Endothelial cell (in vitro differentiated cells): ENCODE results near the gene SGMS1. TPM values are rescaled to one million over a fixed set of nuclear protein-coding genes. Genes with fewer than 3 reads are reported as not detected.
"Not testable (repeated sequence)": the region's sequence is repeated elsewhere in the genome, so short reads cannot be mapped to it uniquely, and the experiment has no call there.

Source experiments
- DNase-seq: peaks from one replicate; pipeline ENCODE4 v3.0.0; 2021; ENCODE audit warnings: low spot score
- H3K27ac Mint-ChIP-seq: one replicate; pipeline ENCODE4 v1.8.0; 2021; ENCODE audit warnings: mixed read lengths, inconsistent platforms; ENCODE audit not compliant: unreplicated experiment
- H3K27me3 Mint-ChIP-seq: one replicate; pipeline ENCODE4 v1.8.0; 2021; ENCODE audit warnings: mild to moderate bottlenecking, moderate library complexity, mixed read lengths, inconsistent platforms; ENCODE audit not compliant: unreplicated experiment
- H3K36me3 Mint-ChIP-seq: one replicate; pipeline ENCODE4 v1.8.0; 2021; ENCODE audit warnings: mild to moderate bottlenecking, low read depth, mixed read lengths, inconsistent platforms; ENCODE audit not compliant: unreplicated experiment
- H3K4me1 Mint-ChIP-seq: one replicate; pipeline ENCODE4 v1.8.0; 2021; ENCODE audit warnings: mild to moderate bottlenecking, mixed read lengths, inconsistent platforms; ENCODE audit not compliant: unreplicated experiment
- H3K4me3 Mint-ChIP-seq: one replicate; pipeline ENCODE4 v1.8.0; 2021; ENCODE audit warnings: mild to moderate bottlenecking, mixed read lengths, inconsistent platforms; ENCODE audit not compliant: unreplicated experiment
- H3K9me3 Mint-ChIP-seq: one replicate; pipeline ENCODE4 v1.8.0; 2021; ENCODE audit warnings: mixed read lengths, inconsistent platforms; ENCODE audit not compliant: unreplicated experiment
- long read RNA-seq: library from polyadenylated mRNA; unstranded; transcript quantifications from one replicate; pipeline ENCODE4 v2.0.0, GENCODE V29; 2020; ENCODE audit not compliant: unreplicated experiment
- total RNA-seq: library from RNA; stranded (reverse); fragmentation: NEBNext Ultra II Directional; extraction: Animal tissue kit (Norgen Biotek cat#: 25700); gene quantifications from one replicate; pipeline ENCODE4 v1.2.1, GENCODE V29; 2021; ENCODE audit not compliant: unreplicated experiment
- TF ChIP-seq, protein P1 (sequence below): fragments of 200-600 bp; sonication (generic); IDR thresholded peaks from one replicate; pipeline ENCODE4 v1.5.0; 2021; ENCODE audit warnings: antibody characterized with exemption; ENCODE audit not compliant: unreplicated experiment

Gene SGMS1
- total RNA-seq = 12.4 TPM
- long read RNA-seq, partial matches to known transcripts = 3 of 7 reads
- long read RNA-seq, other reads (novel, unspliced or antisense) = 3 of 7 reads

DNA sequence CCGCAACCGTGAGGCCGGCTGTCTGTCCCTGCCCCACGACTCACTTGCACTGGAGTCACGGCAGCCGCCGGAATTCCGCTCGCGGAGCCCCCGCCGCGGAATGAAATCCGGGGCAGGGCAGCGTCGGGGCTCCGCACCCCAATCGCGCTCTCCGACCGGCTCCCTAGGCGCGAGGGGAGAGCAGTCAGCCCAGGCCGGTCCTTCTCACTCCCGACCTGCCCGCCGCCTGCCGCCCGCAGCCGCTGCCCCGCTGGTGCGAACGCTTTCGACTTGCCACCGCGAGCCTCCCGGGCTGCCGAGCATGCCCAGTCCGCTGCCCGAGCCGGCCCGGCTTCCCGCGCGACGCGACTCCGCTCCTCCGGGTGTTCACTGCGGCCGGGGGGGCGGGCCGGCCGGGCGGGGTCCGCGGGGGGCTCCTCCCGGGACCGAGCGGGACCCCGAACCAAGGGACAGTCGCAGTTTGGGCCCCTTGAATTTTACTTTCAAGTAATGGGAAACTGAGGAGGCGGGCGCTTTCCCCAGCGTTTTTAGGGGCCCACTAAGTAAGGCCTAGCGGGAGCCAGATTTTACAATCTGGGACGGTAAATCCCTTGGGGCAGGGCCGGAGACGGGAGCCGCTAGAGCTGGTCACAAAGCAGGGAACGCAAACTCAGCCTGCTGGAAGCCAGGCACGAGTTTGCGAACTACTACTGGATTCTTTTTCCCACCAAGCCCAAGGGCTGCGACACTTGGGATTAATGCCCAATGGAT lies at the start of gene SGMS1:
Gene SGMS1, minus strand, starts transcription at position 294 of the 750 bp plus-strand sequence. CDS start 279,842 bp downstream, outside the sequence.
- Mint-ChIP-seq H3K4me1 (peaks cover 20% of the 10 kb centered on the region), H3K27ac (peak within 1 kb of the TSS; percentile 91), H3K36me3 (no peaks in the 10 kb centered on the region), H3K27me3 (peaks cover 13% of the 10 kb centered on the region), H3K4me3 (peak within 1 kb of the TSS; percentile 95), H3K9me3 (no peaks in the 10 kb centered on the region)
- DNase-seq = peak; percentile 86
- TF ChIP-seq, protein P1, sequence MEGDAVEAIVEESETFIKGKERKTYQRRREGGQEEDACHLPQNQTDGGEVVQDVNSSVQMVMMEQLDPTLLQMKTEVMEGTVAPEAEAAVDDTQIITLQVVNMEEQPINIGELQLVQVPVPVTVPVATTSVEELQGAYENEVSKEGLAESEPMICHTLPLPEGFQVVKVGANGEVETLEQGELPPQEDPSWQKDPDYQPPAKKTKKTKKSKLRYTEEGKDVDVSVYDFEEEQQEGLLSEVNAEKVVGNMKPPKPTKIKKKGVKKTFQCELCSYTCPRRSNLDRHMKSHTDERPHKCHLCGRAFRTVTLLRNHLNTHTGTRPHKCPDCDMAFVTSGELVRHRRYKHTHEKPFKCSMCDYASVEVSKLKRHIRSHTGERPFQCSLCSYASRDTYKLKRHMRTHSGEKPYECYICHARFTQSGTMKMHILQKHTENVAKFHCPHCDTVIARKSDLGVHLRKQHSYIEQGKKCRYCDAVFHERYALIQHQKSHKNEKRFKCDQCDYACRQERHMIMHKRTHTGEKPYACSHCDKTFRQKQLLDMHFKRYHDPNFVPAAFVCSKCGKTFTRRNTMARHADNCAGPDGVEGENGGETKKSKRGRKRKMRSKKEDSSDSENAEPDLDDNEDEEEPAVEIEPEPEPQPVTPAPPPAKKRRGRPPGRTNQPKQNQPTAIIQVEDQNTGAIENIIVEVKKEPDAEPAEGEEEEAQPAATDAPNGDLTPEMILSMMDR = no peak

DNA sequence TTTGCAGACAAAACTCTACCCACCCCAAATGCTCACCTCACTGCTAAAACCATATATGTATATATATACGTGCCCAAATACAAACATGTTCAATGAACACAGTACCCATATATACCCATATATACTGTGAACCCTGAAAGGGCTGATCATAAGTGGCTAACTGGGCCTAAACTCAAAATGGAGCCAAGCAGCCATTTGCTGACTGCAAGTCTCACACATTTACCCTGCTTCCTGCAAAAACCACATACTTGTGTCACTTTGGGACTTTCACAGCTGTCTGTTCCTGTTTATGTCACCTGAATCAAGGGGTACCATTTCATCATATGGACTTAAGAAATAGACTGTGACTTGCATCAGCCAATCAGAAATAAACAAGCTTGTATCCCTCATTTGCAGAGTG lies 48.4 kb upstream of the SGMS1 start:
- not testable (repeated sequence) for H3K27me3 Mint-ChIP-seq, H3K4me1 Mint-ChIP-seq, H3K36me3 Mint-ChIP-seq, H3K9me3 Mint-ChIP-seq, H3K4me3 Mint-ChIP-seq, DNase-seq, H3K27ac Mint-ChIP-seq

DNA sequence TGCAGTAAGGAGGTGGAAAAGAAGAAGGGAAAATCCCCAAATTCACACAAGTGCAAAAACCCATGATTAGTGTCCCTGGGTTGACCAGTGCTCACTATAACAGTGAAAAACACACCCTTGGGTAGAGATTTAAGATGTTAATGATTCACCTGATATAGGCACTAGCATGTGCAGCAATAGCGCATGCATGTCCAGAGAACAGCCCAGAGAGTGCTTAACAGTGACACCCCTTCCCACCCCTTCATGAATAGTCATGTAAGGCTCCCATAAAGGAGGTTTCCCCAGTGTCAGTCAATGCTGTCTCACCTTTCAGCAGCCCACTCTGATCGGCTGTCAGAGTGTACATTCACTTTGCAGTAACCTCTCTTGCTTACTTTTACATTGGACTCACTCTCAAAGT lies 47.9 kb upstream of the SGMS1 start:
- not testable (repeated sequence) for DNase-seq, H3K9me3 Mint-ChIP-seq, H3K36me3 Mint-ChIP-seq, H3K27me3 Mint-ChIP-seq, H3K27ac Mint-ChIP-seq, H3K4me3 Mint-ChIP-seq, H3K4me1 Mint-ChIP-seq

DNA sequence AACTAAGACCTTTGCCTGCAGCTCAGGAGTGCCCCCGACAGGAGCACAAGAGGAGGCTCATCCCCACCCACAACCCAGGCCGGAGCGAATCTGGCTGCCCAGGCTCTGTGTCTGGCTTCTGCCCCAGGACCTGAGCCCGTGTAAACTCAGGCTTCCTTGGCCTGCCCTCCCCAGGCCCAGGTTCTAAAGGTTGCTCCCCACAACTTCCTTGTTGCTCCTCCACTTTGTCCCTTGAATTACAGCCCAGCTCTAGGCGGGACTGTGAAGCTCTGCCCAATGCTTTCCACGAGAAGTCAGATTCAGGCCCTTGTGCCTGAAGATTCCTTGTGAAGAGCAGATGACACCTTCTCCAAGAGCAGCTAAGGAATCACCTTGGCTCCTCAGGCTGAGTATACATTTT lies 46.2 kb upstream of the SGMS1 start:
- not testable (repeated sequence) for H3K36me3 Mint-ChIP-seq, H3K27ac Mint-ChIP-seq, DNase-seq, H3K27me3 Mint-ChIP-seq, H3K4me1 Mint-ChIP-seq, H3K4me3 Mint-ChIP-seq, H3K9me3 Mint-ChIP-seq

DNA sequence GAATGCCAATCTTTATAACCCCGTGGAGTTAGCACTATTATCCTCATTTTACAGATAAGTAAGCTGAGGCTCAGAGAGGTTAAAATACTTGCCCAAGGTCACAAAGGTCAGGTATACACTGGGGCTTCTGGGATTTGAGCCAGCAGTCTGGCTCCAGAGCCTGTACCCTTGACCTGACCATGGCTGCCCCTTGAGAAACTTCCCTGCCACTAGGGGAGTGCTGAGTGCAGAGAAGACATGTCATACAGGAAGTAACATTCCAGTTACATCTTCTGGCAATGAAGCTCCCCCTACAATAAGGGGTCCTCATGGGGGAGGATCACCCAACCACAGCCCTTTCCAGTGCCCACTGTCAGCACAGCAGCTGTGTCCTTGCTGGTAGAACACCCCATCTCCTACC lies 43.6 kb upstream of the SGMS1 start:
- H3K27ac Mint-ChIP-seq, H3K9me3 Mint-ChIP-seq: not testable (repeated sequence)

DNA sequence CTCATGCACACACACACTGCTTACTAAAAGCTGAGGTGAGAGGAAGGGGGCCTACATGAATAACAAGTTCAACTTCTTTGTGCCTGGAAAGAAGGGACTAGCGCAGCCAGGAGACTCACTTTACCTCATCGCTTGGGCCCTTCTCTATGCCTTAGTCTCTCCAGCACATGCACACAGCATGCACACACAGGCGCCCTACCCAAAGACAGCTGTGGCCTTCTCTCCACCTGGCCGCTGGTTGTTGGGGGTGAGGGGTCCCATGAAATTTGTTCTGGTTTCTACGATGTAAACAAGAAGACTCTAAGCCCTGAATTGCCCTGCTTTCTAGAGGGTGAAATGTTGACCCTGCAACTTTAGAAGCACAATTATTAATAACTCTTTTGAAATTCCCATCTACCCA lies 38.7 kb upstream of the SGMS1 start:
- not testable (repeated sequence) for H3K36me3 Mint-ChIP-seq, H3K9me3 Mint-ChIP-seq, H3K4me1 Mint-ChIP-seq, H3K27ac Mint-ChIP-seq, DNase-seq, H3K27me3 Mint-ChIP-seq, H3K4me3 Mint-ChIP-seq

More for the DNA sequence above, 43.6 kb upstream of the SGMS1 start:
- DNase-seq, H3K36me3 Mint-ChIP-seq, H3K4me1 Mint-ChIP-seq, H3K4me3 Mint-ChIP-seq, H3K27me3 Mint-ChIP-seq: not testable (repeated sequence)

DNA sequence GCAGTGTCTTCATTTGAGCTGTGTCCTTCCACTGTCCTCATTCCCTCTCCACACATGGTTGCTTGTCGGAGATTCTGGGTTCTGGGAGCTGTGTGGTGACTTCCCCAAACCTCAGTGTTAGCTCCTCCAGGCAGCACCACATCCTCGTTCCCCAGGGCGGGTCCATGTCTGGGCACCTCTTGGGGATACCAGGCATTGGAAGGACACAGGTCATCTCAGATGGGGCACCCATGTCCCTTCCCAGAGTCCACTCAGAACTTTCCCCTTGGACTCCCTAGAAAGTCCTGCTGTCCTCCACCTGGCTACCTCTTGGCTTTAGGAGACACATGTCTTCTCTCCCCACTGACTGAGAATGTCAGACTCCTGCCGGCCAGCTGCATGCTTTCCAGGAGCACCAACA lies 37.8 kb upstream of the SGMS1 start:
- H3K27me3 Mint-ChIP-seq, H3K4me1 Mint-ChIP-seq, H3K36me3 Mint-ChIP-seq, H3K4me3 Mint-ChIP-seq, H3K9me3 Mint-ChIP-seq, DNase-seq, H3K27ac Mint-ChIP-seq: not testable (repeated sequence)

DNA sequence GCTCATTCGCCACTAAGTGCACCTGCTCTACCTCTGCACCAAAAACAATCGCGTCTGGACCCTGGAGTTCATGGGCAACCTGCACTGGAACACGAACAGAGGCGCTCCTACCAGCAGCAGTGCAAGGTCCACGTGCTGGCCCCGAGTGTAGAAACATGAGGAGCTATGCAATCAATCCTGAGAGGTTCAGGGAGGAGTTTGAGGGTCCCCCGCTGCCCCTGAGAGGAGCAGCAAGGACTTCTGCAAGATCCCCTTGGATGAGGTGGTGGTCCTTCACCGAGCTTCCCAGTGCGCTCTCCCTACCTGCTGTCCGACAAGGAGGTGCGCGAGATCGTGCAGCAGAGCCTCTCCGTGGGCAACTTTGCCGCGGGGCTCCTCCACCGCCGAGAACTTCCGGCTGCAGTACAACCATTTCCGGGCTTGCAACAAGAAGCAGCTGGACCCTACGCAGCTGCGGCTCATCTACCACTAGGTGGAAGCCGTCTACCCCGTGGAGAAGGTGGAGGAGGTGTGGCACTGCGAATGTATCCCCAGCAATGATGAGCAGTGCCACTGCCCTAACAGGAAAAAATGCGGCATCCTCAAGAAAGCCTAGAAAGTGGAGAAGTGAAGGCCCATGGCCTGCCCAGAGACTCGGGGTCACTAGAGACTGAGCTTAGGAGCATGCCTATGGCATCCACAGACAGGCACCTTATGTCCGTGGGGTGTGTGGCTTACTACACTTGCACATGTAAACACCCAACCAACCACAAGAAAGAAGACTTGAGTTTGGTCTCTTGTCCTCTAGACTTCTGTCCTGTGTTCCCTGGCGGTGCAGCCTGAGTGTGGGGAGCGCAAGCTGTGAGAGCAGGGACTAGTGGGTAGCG lies 36.3 kb upstream of the SGMS1 start:
- H3K4me3 Mint-ChIP-seq, DNase-seq, H3K27ac Mint-ChIP-seq, H3K36me3 Mint-ChIP-seq, H3K9me3 Mint-ChIP-seq, H3K27me3 Mint-ChIP-seq, H3K4me1 Mint-ChIP-seq: not testable (repeated sequence)

DNA sequence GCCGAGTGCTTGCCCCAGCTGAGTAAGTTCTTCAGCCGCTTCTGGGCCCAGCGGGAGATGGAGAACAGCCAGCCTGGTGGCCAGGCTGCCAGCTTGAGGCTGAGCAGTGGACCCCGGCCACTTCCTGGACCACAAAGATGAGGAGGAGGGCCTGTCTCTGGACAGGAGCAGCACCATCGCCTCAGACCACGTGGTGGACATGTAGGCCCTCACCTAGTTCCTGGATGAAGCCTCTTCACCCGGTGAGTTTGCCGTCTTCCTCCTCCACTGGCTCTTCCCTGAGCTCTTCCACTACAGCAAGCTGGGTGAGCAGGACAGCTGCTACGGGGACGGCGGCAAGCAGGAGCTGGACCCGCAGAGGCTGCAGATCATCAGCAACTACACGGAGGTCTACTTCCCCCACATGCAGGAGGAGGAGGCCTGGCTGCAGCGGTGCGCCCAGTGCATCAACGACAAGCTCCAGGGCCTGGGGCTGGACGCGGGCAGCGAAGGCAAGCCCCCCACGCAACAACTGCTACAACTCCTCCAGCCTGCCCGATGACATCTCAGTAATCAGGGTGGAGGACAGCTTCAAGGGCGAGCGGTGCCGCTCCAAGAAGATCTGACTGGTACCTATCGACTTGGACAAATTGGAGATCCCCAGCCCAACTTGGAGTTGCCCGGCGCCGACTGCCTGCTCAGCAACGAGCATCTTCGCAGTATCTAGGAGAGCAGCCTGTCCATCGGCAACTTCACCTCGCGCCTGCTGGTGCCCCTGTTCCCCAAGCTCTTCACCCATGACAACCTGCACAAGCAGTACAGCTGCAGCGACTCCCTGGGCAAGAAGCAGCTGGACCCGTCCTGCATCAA lies 35.5 kb upstream of the SGMS1 start:
- not testable (repeated sequence) for DNase-seq, H3K4me3 Mint-ChIP-seq, H3K36me3 Mint-ChIP-seq, H3K27ac Mint-ChIP-seq, H3K27me3 Mint-ChIP-seq, H3K4me1 Mint-ChIP-seq, H3K9me3 Mint-ChIP-seq
